HG03135 (cell line): ENCODE data around the gene HLA-DMA.
"Not testable (repeated sequence)": the region's sequence is repeated elsewhere in the genome, so short reads cannot be mapped to it uniquely, and the experiment has no call there.

Experiments
- ATAC-seq: cut with Tn5 transposase; IDR thresholded peaks from one replicate; pipeline ENCODE4 v1.9.1; 2021; ENCODE audit warnings: mild to moderate bottlenecking, moderate library complexity; ENCODE audit not compliant: unreplicated experiment

The HLA-DMA gene

GRCh38 chr6:32954986-32955802 lies 2.3 kb upstream of the HLA-DMA start:
- no peak for ATAC-seq

DNA sequence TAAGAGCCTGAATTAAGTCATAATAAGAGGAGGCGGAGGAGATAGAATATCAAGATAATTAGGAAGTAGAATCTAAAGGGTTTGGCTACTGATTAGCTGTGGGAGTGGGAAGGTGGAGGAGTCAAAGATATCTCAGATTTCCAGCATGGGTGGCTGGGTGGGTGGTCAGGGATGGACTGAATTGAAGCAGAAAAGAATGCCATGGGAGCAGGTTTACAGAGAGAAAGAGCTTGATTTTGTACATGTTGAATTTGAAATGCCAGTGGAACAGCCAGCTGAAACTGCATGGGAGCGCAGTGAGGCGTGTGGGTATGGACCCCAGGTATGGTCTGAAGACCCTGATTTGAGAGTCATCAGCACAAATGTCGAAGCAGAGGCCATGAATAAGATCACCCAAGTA lies 1.4 kb upstream of the HLA-DMA start:
- ATAC-seq: no peak

DNA sequence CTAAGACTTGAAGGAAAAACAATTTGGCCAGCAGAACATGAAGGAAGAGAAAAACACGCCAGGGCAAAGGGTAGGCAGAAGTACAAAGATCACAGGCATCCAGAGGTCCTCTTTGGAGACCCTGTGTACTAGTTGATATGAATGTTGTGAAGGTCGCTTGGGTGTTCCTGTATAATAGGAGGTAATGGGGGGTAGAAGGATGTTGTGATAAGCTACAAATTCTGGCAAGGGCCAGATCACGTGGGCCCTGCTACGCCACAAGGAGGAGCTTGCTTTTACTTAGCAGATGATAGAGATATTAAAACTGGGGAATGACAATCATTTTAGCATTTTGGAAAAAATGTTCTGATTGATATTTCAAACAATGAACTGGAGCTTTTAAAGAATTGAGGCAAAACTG lies 878 bp upstream of the HLA-DMA start:
- ATAC-seq: no peak

GRCh38 chr6:32950449-32950848 lies 2.4 kb downstream of the HLA-DMA start:
- ATAC-seq: no peak

- ATAC-seq: no peak
Observed at GRCh38 chr6:32950010-32950409, 2.9 kb downstream of the HLA-DMA start.

DNA sequence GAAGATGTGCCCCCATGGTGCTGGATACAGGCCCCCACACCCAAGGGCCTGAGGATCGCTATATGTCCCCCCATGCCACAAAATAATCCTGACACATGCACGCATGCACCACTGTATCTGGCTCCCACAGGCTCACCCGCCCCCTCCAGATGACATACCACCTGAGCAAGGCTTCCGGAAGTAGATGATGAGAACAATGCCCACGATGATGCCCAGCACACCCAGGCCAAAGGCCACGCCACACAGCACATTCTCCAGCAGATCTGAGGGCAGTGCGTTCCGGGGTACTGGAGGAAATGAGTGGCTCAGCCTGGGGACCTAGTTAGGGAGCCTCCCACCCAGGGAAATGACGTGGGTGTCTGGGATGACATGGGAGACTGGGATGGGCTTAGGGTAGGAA lies 3.8 kb downstream of the HLA-DMA start:
- ATAC-seq: no peak

DNA sequence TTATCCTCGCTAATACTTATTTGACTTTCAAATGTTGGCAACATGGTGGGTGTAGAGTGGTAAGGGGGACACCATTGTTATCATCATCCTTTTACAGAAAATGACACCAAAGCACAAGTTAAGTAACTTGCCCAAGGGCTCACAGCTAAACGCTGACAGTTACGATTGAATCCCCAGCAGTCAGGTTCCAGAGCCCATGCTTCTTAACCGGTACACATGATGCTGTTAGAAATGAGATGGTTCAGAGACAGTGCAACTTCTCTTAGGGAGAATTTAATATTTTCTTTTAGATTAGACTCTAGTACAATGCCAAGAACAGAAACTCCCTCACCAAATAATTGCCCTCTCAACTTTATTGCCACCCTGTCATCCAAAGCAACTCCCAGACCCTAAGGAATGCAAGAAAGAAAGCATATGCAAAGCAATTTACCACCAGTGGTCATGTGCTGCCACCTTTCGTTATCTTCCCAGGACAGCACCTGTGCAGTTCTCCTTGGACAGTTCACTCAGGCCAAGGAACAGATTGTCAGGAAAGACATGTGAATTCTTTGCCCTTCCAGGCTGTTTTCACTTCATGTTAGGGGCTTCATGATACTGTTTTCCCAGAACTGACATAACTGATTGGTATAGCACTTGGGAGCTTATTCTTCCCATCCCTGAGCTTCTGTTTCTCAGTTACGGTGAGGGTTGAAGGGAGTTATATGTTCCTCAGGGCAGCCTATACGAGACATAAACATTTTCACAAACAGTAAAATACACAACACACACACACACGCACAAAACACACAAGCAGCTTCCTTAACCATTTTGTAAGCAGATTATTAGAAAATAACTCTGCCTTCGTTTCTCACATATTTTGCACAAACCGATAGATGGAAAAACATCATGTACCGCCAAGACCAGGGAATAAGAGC lies 5.1 kb downstream of the HLA-DMA start:
- ATAC-seq: no peak

GRCh38 chr6:32946893-32947292 lies 6.0 kb downstream of the HLA-DMA start:
- no peak for ATAC-seq

DNA sequence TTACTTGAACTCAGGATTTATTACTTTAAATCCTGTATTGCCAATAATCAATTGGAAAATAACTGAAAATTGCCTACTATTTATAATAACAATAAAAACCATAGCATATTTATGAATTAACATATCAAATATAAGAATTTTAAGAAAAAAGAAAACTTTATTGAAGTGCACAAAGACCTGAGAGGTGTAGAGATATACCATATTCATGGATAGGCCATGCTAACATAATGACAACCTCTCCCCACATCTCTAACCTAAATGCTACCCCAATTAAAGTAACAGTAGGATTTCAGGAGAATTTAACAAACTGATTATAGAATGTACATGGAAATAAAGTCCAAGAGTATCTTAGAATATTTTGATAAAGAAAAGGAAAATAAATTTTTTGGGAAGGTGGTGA lies 6.9 kb downstream of the HLA-DMA start:
- ATAC-seq: no peak

DNA sequence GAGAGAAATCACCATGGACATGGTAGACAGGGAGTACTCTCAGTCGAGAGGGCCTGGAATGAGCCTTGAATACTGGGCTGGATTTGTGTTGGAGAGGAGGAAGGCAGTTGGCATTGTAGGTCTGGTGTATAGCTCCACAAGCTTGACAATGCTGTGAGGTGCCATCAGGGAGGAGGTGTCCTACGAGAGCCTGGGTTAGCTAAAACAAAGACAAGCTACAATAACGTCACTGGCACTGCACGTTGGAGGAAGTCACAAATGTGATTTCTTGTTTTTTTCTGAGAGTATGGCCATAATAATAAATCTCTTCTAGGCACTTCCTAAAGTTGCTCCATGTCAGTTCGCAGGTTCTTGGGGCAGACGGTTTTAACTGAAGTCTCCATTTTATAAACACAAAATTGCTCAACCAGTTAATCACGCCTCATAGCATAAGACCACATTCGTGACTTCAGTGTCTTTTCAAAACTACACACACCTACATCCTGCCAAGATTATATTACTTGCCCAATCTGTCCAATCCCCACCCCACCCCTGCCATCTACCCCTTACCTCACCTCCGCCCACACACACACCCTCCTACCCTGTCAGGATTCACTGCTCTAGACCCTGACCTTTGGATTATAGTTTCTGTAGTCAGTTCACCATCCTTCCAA lies 7.7 kb downstream of the HLA-DMA start:
- ATAC-seq: no peak

DNA sequence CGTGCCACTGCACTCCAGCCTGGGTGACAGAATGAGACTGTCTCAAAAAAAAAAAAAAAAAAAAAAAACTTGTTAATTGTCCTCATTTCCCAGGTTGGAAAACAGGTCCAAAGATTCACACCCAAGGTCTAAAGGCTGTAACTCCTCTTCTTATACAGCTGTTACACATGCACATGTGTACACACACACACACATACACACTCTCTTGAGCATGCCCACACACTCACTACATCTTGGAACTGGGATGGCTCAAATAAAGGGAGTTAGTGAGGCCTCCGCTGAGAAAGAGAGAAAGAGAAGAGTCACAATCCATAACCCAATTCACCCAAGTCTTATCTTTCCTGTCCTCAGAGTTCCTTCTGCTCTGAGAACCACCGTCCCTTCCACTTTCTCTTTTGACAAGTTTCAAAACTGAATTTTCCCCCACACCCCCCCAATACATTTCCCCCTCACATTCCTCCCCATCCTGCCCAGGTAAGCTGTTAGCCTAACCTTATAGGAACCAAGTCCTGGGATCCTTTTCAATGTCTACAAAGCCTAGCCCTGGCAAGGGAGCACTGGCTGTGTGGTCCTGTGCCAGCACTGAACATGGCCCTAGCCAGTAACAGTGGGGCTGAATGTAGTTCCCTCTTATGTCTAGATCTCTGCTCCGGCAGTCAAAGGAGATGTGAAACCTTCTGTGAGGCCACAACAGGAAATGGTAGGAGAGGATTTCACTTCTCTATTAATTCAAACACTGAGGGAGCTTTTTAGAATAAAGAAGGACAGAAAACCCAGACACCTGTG lies 8.8 kb downstream of the HLA-DMA start:
- ATAC-seq: peak; percentile 42

GRCh38 chr6:32942555-32943123 lies 10.3 kb downstream of the HLA-DMA start:
- not testable (repeated sequence) for ATAC-seq

DNA sequence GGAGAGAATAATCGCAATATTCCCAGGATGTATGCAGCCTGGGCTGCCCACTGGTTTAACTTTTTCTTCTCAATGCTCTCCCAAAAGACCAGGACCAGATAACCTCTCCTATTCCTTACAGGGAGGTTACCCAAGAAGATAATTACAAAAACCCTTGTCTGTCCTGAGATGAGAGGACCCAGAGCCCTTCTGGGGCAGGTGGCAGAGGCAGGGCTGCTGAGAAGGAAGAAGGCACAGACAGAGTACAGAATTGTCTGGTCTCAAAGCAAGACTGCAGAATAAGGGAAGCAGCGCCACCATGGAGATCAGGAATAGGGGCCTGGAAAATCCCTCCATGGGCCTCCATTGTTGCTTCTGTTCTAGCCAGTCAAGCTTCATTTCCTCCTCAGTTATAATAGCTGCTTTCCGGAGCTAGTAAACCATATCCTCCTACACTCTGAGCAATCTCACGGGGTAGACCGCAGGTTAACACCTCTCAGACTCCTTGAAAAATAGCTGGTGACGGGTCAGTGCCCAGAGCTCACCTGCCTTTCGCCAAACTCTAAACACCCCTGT lies 11.6 kb downstream of the HLA-DMA start:
- peak; percentile 56 for ATAC-seq

GRCh38 chr6:32940656-32941213 lies 12.2 kb downstream of the HLA-DMA start, which contains the start of gene HLA-DMB:
TSS of gene HLA-DMB (minus strand) at chr6:32941028. CDS start at chr6:32940807, 221 bp downstream.
- ATAC-seq: peak; percentile 53

GRCh38 chr6:32938494-32938893 lies 14.4 kb downstream of the HLA-DMA start:
- ATAC-seq: no peak

- ATAC-seq: no peak
Observed at GRCh38 chr6:32937230-32937633, 15.7 kb downstream of the HLA-DMA start.

DNA sequence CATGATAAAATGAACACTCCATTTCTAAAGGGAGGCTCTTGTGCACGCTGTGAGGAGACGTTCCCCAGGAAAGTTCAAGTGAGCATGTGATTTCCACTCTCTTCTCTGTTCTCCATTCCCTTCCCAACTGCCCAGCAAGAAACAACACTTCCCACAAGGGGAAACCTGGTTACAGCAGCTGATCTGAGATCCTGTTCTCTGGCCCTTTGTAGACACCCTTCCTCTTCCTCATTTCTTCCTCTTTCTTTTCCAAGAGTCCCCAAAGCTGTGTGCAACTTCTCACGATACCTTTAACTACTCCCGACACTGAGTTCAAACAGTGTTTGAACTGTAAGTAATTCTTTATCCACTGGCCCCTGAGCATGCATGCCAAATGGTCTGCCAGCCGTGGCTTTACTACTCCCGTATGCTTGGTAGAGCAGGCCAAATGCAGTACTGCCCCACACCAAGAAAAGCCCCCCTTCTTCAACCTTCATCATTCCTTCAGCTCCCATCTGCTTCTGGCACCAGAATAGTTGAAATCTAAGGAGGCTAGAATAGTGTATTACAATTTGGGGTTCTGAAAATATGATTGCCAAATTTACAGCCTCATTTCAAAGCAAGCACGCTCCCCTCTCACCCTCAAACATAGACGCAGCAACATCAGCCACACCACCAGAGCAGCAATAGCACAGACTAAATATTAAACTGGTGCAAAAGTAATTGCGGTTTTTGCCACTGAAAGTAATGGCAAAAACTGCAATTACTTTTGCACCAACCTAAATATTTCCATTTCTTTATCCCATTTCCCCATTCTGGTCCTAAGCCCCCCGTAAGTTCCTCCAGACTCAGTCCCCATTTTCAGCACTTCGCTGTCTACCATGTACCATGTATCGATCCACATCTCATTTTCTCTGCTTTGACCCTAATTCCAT lies 16.4 kb downstream of the HLA-DMA start:
- ATAC-seq: no peak

DNA sequence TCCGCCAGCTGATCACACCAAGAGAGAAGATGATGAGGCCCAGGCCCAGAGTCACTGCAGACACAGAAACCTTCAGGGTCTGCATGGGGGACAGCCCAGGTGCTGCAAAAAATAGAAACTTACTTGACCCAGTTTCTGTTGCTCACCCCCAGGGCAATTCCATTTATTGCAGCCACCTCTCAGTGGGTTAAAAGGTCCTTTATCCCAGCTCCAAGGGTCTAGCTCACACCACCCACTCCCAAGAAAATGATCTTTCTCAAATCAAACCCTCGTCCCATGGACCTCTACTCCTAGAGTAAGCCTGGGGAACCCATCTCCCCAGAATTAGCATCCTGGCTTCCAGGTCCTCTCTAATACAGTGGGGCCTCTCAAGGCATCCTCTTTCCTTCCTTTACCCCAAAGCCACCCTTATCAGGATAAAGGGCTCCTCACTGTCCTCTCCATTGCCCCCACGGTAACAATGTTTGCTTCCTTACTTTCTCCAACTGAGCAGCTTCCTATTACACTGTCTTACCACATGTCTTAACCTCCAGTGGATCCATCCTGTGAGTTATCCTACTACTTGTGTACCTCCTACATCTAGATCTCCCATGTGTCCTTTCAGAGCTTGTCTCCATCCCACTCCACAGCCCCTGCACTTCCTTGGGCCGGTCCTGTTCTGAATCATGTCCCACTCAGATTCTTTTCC lies 17.2 kb downstream of the HLA-DMA start:
- ATAC-seq: no peak
